Measurements from ENCODE around the gene NHSL1.

Gene NHSL1

GRCh38 chr6:138527411-138528088 lies 28.3 kb upstream of the NHSL1 start:
- no peak for DNase-seq (ENCODE audit: extremely low read depth, insufficient read length)
- TF ChIP-seq CTCF (IDR thresholded peaks at IDR 0.05; ENCODE audit: insufficient read depth, low read length, poor library complexity, severe bottlenecking) = no peak
- H3K4me3 ChIP-seq (replicated peaks; ENCODE audit: low read depth, low read length) = no peak overlapping the region
- no peaks in the 10 kb centered on the region for H3K27me3 ChIP-seq (replicated peaks; ENCODE audit: control insufficient read depth, insufficient read depth, low read length)
- no peaks in the 10 kb centered on the region for H3K36me3 ChIP-seq (ENCODE audit: control insufficient read depth, insufficient read depth, low read length)

GRCh38 chr6:138526822-138527235 lies 27.5 kb upstream of the NHSL1 start:
- Histone ChIP-seq H3K27me3 (replicated peaks; ENCODE audit: control insufficient read depth, insufficient read depth, low read length) (no peaks in the 10 kb centered on the region), H3K4me3 (replicated peaks; ENCODE audit: low read depth, low read length) (no peak overlapping the region), H3K36me3 (ENCODE audit: control insufficient read depth, insufficient read depth, low read length) (no peaks in the 10 kb centered on the region)
- no peak for TF ChIP-seq CTCF (IDR thresholded peaks at IDR 0.05; ENCODE audit: insufficient read depth, low read length, poor library complexity, severe bottlenecking)
- no peak for DNase-seq (ENCODE audit: extremely low read depth, insufficient read length)

GRCh38 chr6:138525355-138525754 lies 26.1 kb upstream of the NHSL1 start:
- Histone ChIP-seq H3K27me3 (replicated peaks; ENCODE audit: control insufficient read depth, insufficient read depth, low read length) (no peaks in the 10 kb centered on the region), H3K4me3 (replicated peaks; ENCODE audit: low read depth, low read length) (no peak overlapping the region), H3K36me3 (ENCODE audit: control insufficient read depth, insufficient read depth, low read length) (no peaks in the 10 kb centered on the region)
- no peak for TF ChIP-seq CTCF (IDR thresholded peaks at IDR 0.05; ENCODE audit: insufficient read depth, low read length, poor library complexity, severe bottlenecking)
- DNase-seq (ENCODE audit: extremely low read depth, insufficient read length) = no peak

- DNase-seq (ENCODE audit: extremely low read depth, insufficient read length) = no peak
- Histone ChIP-seq H3K27me3 (replicated peaks; ENCODE audit: control insufficient read depth, insufficient read depth, low read length) (no peaks in the 10 kb centered on the region), H3K36me3 (ENCODE audit: control insufficient read depth, insufficient read depth, low read length) (no peaks in the 10 kb centered on the region), H3K4me3 (replicated peaks; ENCODE audit: low read depth, low read length) (no peak overlapping the region)
- TF ChIP-seq CTCF (IDR thresholded peaks at IDR 0.05; ENCODE audit: insufficient read depth, low read length, poor library complexity, severe bottlenecking) = no peak
Measured at GRCh38 chr6:138524526-138524925, 25.2 kb upstream of the NHSL1 start.

- Histone ChIP-seq H3K4me3 (replicated peaks; ENCODE audit: low read depth, low read length) (no peak overlapping the region), H3K27me3 (replicated peaks; ENCODE audit: control insufficient read depth, insufficient read depth, low read length) (no peaks in the 10 kb centered on the region), H3K36me3 (ENCODE audit: control insufficient read depth, insufficient read depth, low read length) (no peaks in the 10 kb centered on the region)
- TF ChIP-seq CTCF (IDR thresholded peaks at IDR 0.05; ENCODE audit: insufficient read depth, low read length, poor library complexity, severe bottlenecking) = no peak
- DNase-seq (ENCODE audit: extremely low read depth, insufficient read length) = no peak
Measured at GRCh38 chr6:138523347-138524210, 24.3 kb upstream of the NHSL1 start.
